H1 (cell line): ENCODE data around the gene SNX25. TPM values are rescaled to one million over a fixed set of nuclear protein-coding genes. Genes with fewer than 3 reads are reported as not detected.

ENCODE experiments used
- BRCA1 ChIP-seq: IDR thresholded peaks from 2 replicates; pipeline ENCODE4 v1.6.1; 2012; ENCODE audit warnings: low read depth, low read length, improper control_type of control experiment
- CHD7 ChIP-seq: fragments of 300-600 bp; sonication (generic); IDR thresholded peaks from 2 replicates; pipeline ENCODE4 v1.7.1; 2012; ENCODE audit warnings: low read length, moderate library complexity, mild to moderate bottlenecking, inconsistent platforms; ENCODE audit not compliant: insufficient replicate concordance
- GABPA ChIP-seq: IDR thresholded peaks from 2 replicates; pipeline ENCODE4 v1.6.1; 2011; ENCODE audit warnings: mild to moderate bottlenecking, low read length, moderate library complexity, borderline replicate concordance; ENCODE audit not compliant: insufficient read depth
- NANOG ChIP-seq: IDR thresholded peaks from 2 replicates; pipeline ENCODE4 v1.6.1; 2011; ENCODE audit warnings: low read length, low read depth, mild to moderate bottlenecking, inconsistent platforms; ENCODE audit not compliant: insufficient read depth, poor library complexity, severe bottlenecking
- RAD21 ChIP-seq, 2 experiments: IDR thresholded peaks in 1 of 2; conservative IDR thresholded peaks in 1 of 2; 2 replicates each; pipeline ENCODE4 v1.6.1; 2011; ENCODE audit warnings: low read depth in 2 of 2, low read length in 2 of 2, improper control_type of control experiment in 1 of 2, inconsistent platforms in 1 of 2, mild to moderate bottlenecking in 1 of 2, moderate library complexity in 1 of 2
- RNF2 ChIP-seq: fragments of 200-900, 300-1000 bp; sonication (generic); IDR thresholded peaks from 2 replicates; pipeline ENCODE4 v1.7.1; 2016; ENCODE audit warnings: borderline replicate concordance, low read depth, mild to moderate bottlenecking, antibody characterized with exemption, low read length; ENCODE audit not compliant: poor library complexity, severe bottlenecking; ENCODE audit errors: missing control alignments
- TEAD4 ChIP-seq: IDR thresholded peaks from 2 replicates; pipeline ENCODE4 v1.6.1; 2012; ENCODE audit warnings: low read depth, low read length, inconsistent platforms, mixed read lengths
- ZNF274 ChIP-seq: IDR thresholded peaks from 2 replicates; pipeline ENCODE4 v1.7.0; 2012; ENCODE audit warnings: low read length, borderline replicate concordance; ENCODE audit errors: extremely low read depth
- polyA plus RNA-seq, 7 experiments: library from polyadenylated mRNA; depleted of rRNA in 3 of 7; stranded (reverse) in 5 of 7; unstranded in 2 of 7; fragments of >200 nt in 5 of 7; fragments of 200-250 nt in 2 of 7; gene quantifications; 1 replicate in 5 of 7; 2 replicates in 1 of 7; 4 replicates in 1 of 7; pipeline versions ENCODE4 v1.2.1 to v1.2.3, GENCODE V29; 2011 to 2013; ENCODE audit warnings: missing spikeins in 2 of 7, mixed read lengths in 2 of 7
- total RNA-seq: library from RNA; stranded (reverse); fragmentation: NEBNext Ultra II Directional; extraction: Animal tissue kit (Norgen Biotek cat#: 25700); gene quantifications from 2 replicates; pipeline ENCODE4 v1.2.1, GENCODE V29; 2021
- TF ChIP-seq, protein P1 (sequence below): IDR thresholded peaks from 2 replicates; pipeline ENCODE4 v1.6.1; 2011; ENCODE audit warnings: low read length, improper control_type of control experiment

The SNX25 gene
- total and polyA plus RNA-seq, 2 of the 8 experiments (the other 6 are each of a cell fraction or from before 2014, with no cell fraction given), result 5.4 to 19.9 TPM

- no peak for TF ChIP-seq CHD7
- TF ChIP-seq GABPA, result no peak
- TF ChIP-seq BRCA1, result no peak
- no peak for TF ChIP-seq ZNF274
- TF ChIP-seq, protein P1, sequence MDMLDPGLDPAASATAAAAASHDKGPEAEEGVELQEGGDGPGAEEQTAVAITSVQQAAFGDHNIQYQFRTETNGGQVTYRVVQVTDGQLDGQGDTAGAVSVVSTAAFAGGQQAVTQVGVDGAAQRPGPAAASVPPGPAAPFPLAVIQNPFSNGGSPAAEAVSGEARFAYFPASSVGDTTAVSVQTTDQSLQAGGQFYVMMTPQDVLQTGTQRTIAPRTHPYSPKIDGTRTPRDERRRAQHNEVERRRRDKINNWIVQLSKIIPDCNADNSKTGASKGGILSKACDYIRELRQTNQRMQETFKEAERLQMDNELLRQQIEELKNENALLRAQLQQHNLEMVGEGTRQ, result no peak
- no peak for TF ChIP-seq NANOG
- no peak for TF ChIP-seq RNF2
- no peak for TF ChIP-seq RAD21 (IDR thresholded peaks at IDR 0.05 in 1 of 2, conservative IDR thresholded peaks at IDR 0.05 in 1 of 2; ENCODE audit: low read depth in 2 of 2, low read length in 2 of 2)
- no peak for TF ChIP-seq TEAD4
Measured at GRCh38 chr4:185398618-185399017, 189.2 kb downstream of the SNX25 start (continued).
